ENCODE measurements around the gene HEPACAM. TPM values are rescaled to one million over a fixed set of nuclear protein-coding genes. Genes with fewer than 3 reads are reported as not detected.

Gene HEPACAM
- total RNA-seq, 1 experiment from 2014 or later: not detected

- H3K23me2 ChIP-seq (ENCODE audit: insufficient read length, low read depth, low read length, poor library complexity, severe bottlenecking): no peaks in the 10 kb centered on the region
- H4K20me1 ChIP-seq (ENCODE audit: control insufficient read depth, insufficient read depth, insufficient read length): no peaks in the 10 kb centered on the region
- no peak overlapping the region for H2AFZ ChIP-seq (ENCODE audit: low read length)
- H3K4me2 ChIP-seq (ENCODE audit: insufficient read depth, insufficient read length, low read length): no peak overlapping the region
- H3K79me1 ChIP-seq (ENCODE audit: insufficient read depth, low read depth, low read length, poor library complexity, severe bottlenecking): no peaks in the 10 kb centered on the region
- H3K4me1 ChIP-seq (ENCODE audit: insufficient read depth, low read length): no peaks in the 10 kb centered on the region
- H3K4ac ChIP-seq (ENCODE audit: low read depth, low read length): no peak overlapping the region
- H3K9me3 ChIP-seq (ENCODE audit: control insufficient read depth, low read depth, low read length): no peaks in the 10 kb centered on the region
- WGBS (ENCODE audit: extremely low coverage, insufficient read length, low lambda C conversion rate): no CpG with 5 or more reads among the region's 11 CpGs
- H3K4me3 Mint-ChIP-seq: no peak overlapping the region
- no peak overlapping the region for H4K8ac ChIP-seq (replicated peaks; ENCODE audit: insufficient read length, low read depth, low read length)
- H2BK20ac ChIP-seq (ENCODE audit: low read depth, low read length, poor library complexity, severe bottlenecking): no peak overlapping the region
- no peak overlapping the region for H2BK5ac ChIP-seq (ENCODE audit: insufficient read length, low read length)
- TF ChIP-seq CTCF (conservative IDR thresholded peaks at IDR 0.05): no peak
- no peak overlapping the region for H3K27ac ChIP-seq (ENCODE audit: insufficient read length, low read depth, low read length)
- H3T11ph ChIP-seq (ENCODE audit: low read length): no peak overlapping the region
- no peak overlapping the region for H2BK15ac ChIP-seq (ENCODE audit: low read depth, low read length)
- no peak overlapping the region for H2BK12ac ChIP-seq (ENCODE audit: insufficient read length, low read depth, low read length)
- H3K18ac ChIP-seq (ENCODE audit: insufficient read length, low read depth, low read length): no peak overlapping the region
- no peak overlapping the region for H3K9ac ChIP-seq (ENCODE audit: extremely low read depth, insufficient read length, low read length)
- DNase-seq: peak; percentile 22
- no peak overlapping the region for H2AK5ac ChIP-seq (ENCODE audit: insufficient read length, low read length)
- H3K14ac ChIP-seq (ENCODE audit: insufficient read depth, low read length): no peak overlapping the region; the same call in 1 of the 2 replicates
- H4K91ac ChIP-seq (ENCODE audit: insufficient read length, low read depth, low read length): no peak overlapping the region
- H3K23ac ChIP-seq (ENCODE audit: insufficient read length, low read depth, low read length): no peak overlapping the region
- H3K27me3 ChIP-seq (ENCODE audit: insufficient read depth, low read length): no peaks in the 10 kb centered on the region; the same call in 1 of the 2 replicates
- no peaks in the 10 kb centered on the region for H3K36me3 Mint-ChIP-seq (ENCODE audit: insufficient read depth in 1 of 3, low read depth in 3 of 3)
- no peak overlapping the region for H3K56ac ChIP-seq (ENCODE audit: insufficient read length, low read depth, low read length)
- no peaks in the 10 kb centered on the region for H3K79me2 ChIP-seq (ENCODE audit: insufficient read depth, low read length)
- no peaks in the 10 kb centered on the region for H3K9me3 Mint-ChIP-seq
- H3K27ac Mint-ChIP-seq: no peak overlapping the region
- H2BK120ac ChIP-seq (ENCODE audit: low read depth, low read length, poor library complexity, severe bottlenecking): no peak overlapping the region
- H3K27me3 Mint-ChIP-seq (ENCODE audit: low read depth): peaks cover 29% of the 10 kb centered on the region
- 0 out of 4 replicates have a peak, but pooled peaks cover 0 to 3% of the 10 kb centered on the region in 2 experiments for H3K4me1 Mint-ChIP-seq
- no peak overlapping the region for H4K5ac ChIP-seq (ENCODE audit: insufficient read length, low read depth, low read length)
Observed at GRCh38 chr11:124886476-124886875, 49.4 kb downstream of the HEPACAM start.

All from H9 (cell line).